ENCODE measurements around the gene ASIC1.

- no peak for TF ChIP-seq CTCF (IDR thresholded peaks at IDR 0.05; ENCODE audit: low read length)
- TF ChIP-seq EZH2 (IDR thresholded peaks at IDR 0.05; ENCODE audit: borderline replicate concordance, low read length) = no peak
Observed at GRCh38 chr12:50043308-50043707, 14.1 kb upstream of the ASIC1 start.

All from OCI-LY1 (cell line).